Stimulated activated effector memory CD8-positive, alpha-beta T cell treated with anti-CD3 and anti-CD28 coated beads, Interleukin-12 subunit alpha, Interleukin-12 subunit beta, amount 100 ng/mL, for 72 hours (primary cell): ENCODE data around the gene RTKN.
"Not testable (repeated sequence)": the region's sequence is repeated elsewhere in the genome, so short reads cannot be mapped to it uniquely, and the experiment has no call there.

ENCODE experiments used
- ATAC-seq: fragments of 150-1000 bp; cut with Tn5 transposase; 2 replicates; pipeline ENCODE4 v1.10.0; 2021
- DNase-seq, 2 donors: peaks; one replicate each; pipeline ENCODE4 v3.0.0; 2021 to 2022; ENCODE audit warnings: low spot score in 2 of 2
- H3K27ac Mint-ChIP-seq: one replicate; pipeline ENCODE4 v1.8.0; 2022; ENCODE audit warnings: mild to moderate bottlenecking, mixed read lengths
- H3K36me3 Mint-ChIP-seq: one replicate; pipeline ENCODE4 v1.8.0; 2022; ENCODE audit warnings: mild to moderate bottlenecking, mixed read lengths
- H3K4me1 Mint-ChIP-seq: one replicate; pipeline ENCODE4 v1.8.0; 2022; ENCODE audit warnings: mixed read lengths
- H3K4me3 Mint-ChIP-seq: one replicate; pipeline ENCODE4 v1.8.0; 2022; ENCODE audit warnings: mild to moderate bottlenecking, mixed read lengths
- H3K9me3 Mint-ChIP-seq: one replicate; pipeline ENCODE4 v1.8.0; 2022; ENCODE audit warnings: mixed read lengths

The RTKN gene

GRCh38 chr2:74471332-74472065 is 29.8 kb upstream of the RTKN start:
- H3K9me3 Mint-ChIP-seq, result no peaks in the 10 kb centered on the region
- peaks cover 56% of the 10 kb centered on the region for H3K36me3 Mint-ChIP-seq
- peaks cover 27% of the 10 kb centered on the region for H3K4me1 Mint-ChIP-seq
- H3K27ac Mint-ChIP-seq, result peak overlapping the region; percentile 97
- ATAC-seq, result peak; percentile 4
- DNase-seq, result no peak
- H3K4me3 Mint-ChIP-seq, result peak overlapping the region; percentile 97

DNA sequence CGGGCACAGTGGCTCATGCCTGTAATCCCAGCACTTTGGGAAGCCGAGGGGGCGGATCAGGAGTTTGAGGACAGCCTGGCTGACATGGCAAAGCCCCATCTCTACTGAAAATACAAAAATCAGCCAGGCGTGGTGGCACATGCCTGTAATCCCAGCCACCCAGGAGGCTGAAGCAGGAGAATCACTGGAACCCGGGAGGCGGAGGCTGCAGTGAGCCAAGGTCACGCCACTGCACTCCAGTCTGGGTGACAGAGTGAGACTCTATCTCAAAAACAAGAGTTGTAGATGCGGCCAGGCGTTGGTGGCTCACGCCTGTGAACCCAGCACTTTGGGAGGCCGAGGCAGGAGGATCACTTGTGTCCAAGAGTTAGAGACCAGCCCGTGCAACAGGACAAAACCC is 29.0 kb upstream of the RTKN start:
- Mint-ChIP-seq H3K4me3 (peak overlapping the region; percentile 97), H3K36me3 (peaks cover 56% of the 10 kb centered on the region), H3K4me1 (peaks cover 27% of the 10 kb centered on the region), H3K27ac (peak overlapping the region; percentile 83)
- ATAC-seq, DNase-seq, H3K9me3 Mint-ChIP-seq: not testable (repeated sequence)

DNA sequence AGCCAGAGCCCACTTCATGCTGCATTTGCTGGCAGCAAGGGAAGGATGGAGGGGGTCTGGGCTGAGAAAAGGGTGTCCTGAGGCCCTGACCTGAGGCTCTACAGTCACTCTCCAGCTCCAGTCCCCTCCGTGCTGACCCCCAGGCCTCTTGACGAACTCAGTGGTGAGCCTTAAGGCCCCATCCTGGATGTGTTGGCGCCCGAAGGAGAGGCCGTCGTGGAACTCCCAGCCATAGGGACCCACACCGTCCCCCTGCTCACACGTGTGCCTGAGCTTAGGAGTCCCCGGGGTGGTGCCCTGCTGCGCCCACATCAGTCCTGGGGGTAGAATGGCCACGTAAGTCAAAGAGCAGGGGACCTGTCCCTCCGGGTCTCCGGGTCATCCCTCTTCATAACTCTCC is 22.7 kb upstream of the RTKN start:
- Mint-ChIP-seq H3K27ac (peak overlapping the region; percentile 98), H3K4me3 (peak overlapping the region; percentile 97), H3K9me3 (no peaks in the 10 kb centered on the region), H3K36me3 (peaks cover 51% of the 10 kb centered on the region), H3K4me1 (peaks cover 25% of the 10 kb centered on the region)
- no peak for ATAC-seq
- no peak for DNase-seq

DNA sequence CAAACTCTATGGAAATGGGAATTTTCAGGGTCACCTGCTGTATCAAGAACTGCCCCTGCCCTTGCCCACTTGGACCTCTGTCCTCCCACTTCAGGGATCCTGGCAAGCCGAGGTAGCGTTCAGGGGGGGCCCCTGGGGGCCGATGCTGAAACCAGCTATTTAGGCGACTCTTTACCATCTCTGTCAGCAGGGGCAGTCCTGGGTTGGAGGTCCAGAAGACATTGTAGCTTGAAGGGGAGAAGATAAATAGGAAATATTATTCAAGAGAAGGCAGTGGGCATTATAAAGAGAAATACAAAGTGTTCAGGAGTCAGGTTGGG is 21.0 kb upstream of the RTKN start:
- peaks cover 68% of the 10 kb centered on the region for H3K36me3 Mint-ChIP-seq
- peak overlapping the region; percentile 97 for H3K4me3 Mint-ChIP-seq
- H3K27ac Mint-ChIP-seq, result peak overlapping the region; percentile 86
- H3K9me3 Mint-ChIP-seq, result no peaks in the 10 kb centered on the region
- DNase-seq, result no peak
- ATAC-seq, result no peak
- H3K4me1 Mint-ChIP-seq, result peaks cover 40% of the 10 kb centered on the region

- H3K9me3 Mint-ChIP-seq, result no peaks in the 10 kb centered on the region
- H3K27ac Mint-ChIP-seq, result peak overlapping the region; percentile 86
- peak overlapping the region; percentile 97 for H3K4me3 Mint-ChIP-seq
- DNase-seq, result no peak
- H3K36me3 Mint-ChIP-seq, result peaks cover 73% of the 10 kb centered on the region
- ATAC-seq, result no peak
- peaks cover 45% of the 10 kb centered on the region for H3K4me1 Mint-ChIP-seq
Measured at GRCh38 chr2:74462054-74462785, 20.5 kb upstream of the RTKN start.

DNA sequence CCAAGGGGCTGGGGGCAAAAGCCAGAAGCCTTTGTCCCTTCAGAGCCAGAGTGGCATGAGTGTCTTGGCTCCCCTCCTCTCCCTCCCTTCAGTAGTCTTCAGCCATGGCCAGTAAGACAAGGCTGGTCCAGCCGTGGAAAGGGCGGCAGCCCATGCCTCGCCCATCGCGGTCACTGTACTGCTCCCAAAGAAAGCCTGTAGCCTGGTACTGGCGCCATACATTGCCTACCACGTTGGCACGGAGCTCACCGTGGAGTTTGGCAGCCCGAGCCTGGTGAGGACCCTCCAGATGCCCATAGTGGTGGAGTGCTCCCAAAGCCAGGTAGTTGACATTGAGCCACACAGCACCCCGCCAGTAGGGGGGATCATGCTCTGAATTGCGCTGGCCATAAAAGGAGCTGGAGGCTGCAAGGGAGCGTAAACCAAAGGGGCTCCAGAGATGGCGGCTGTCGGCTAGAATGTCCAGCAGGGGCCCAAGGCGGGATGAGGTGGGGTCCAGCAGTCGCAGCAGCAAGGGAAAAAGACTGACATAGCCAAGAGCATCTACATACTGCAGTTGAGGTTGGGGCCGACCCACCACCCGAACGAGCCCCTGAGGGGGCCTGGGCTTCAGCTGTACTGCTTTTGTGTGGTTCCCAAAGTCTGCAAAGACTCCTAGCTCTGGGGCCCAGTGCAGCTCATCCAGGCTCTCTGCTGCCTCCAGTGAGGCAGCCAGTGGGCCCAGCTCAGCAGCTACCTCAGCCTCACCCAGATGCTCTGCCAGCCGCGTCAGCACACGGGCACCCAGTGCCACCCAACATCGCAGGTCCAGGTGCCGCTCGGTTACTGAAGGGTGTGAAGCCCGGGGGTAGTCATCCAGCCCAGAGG is 19.7 kb upstream of the RTKN start:
- Mint-ChIP-seq H3K4me3 (no peak overlapping the region), H3K36me3 (peaks cover 81% of the 10 kb centered on the region), H3K4me1 (peaks cover 53% of the 10 kb centered on the region), H3K9me3 (no peaks in the 10 kb centered on the region), H3K27ac (no peak overlapping the region)
- no peak for DNase-seq
- no peak for ATAC-seq

- H3K9me3 Mint-ChIP-seq, DNase-seq, ATAC-seq: not testable (repeated sequence)
- H3K36me3 Mint-ChIP-seq, result peaks cover 91% of the 10 kb centered on the region
- H3K27ac Mint-ChIP-seq, result peak overlapping the region; percentile 97
- H3K4me3 Mint-ChIP-seq, result peak overlapping the region; percentile 98
- H3K4me1 Mint-ChIP-seq, result peaks cover 66% of the 10 kb centered on the region
Measured at GRCh38 chr2:74460187-74460586, 18.4 kb upstream of the RTKN start.

DNA sequence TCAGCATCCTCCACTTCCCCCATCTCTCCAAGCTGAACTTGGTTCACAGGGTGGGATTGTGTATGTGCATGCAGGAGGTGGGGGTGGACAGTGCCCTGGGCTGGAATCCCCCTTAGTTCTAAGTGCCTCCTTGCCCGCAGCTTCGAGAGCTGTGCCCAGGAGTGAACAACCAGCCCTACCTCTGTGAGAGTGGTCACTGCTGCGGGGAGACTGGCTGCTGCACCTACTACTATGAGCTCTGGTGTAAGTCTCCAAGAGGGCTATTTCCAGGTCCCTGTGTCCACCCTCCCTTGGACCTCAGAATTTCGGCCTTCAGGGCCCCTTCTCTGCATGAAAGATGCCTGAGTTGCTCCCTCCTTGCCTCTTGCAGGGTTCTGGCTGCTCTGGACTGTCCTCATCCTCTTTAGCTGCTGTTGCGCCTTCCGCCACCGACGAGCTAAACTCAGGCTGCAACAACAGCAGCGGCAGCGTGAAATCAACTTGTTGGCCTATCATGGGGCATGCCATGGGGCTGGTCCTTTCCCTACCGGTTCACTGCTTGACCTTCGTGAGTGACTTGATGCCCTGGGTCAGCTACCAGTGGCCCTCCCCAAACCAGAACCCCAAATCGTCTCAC is 17.9 kb upstream of the RTKN start:
- peak overlapping the region; percentile 97 for H3K27ac Mint-ChIP-seq
- H3K9me3 Mint-ChIP-seq, DNase-seq: not testable (repeated sequence)

GRCh38 chr2:74458938-74459363 is 17.2 kb upstream of the RTKN start:
- peaks cover 76% of the 10 kb centered on the region for H3K4me1 Mint-ChIP-seq
- H3K9me3 Mint-ChIP-seq, result no peaks in the 10 kb centered on the region
- DNase-seq, result no peak
- peak overlapping the region; percentile 98 for H3K4me3 Mint-ChIP-seq
- peak overlapping the region; percentile 97 for H3K27ac Mint-ChIP-seq
- H3K36me3 Mint-ChIP-seq, result peaks cover 94% of the 10 kb centered on the region
- ATAC-seq, result no peak

More for the DNA sequence above, 17.9 kb upstream of the RTKN start:
- Mint-ChIP-seq H3K36me3 (peaks cover 91% of the 10 kb centered on the region), H3K4me3 (peak overlapping the region; percentile 98), H3K4me1 (peaks cover 71% of the 10 kb centered on the region)
- ATAC-seq, result not testable (repeated sequence)

GRCh38 chr2:74458132-74458937 is 16.6 kb upstream of the RTKN start, which contains the start of gene WBP1:
TSS of gene WBP1 (plus strand) at chr2:74458438. CDS start at chr2:74458603, 165 bp downstream.
- peaks cover 76% of the 10 kb centered on the region for H3K4me1 Mint-ChIP-seq
- H3K27ac Mint-ChIP-seq, result peak within 1 kb of the TSS; percentile 97
- peak; percentile 88 to 99 for DNase-seq
- H3K36me3 Mint-ChIP-seq, result peaks cover 89% of the 10 kb centered on the region
- H3K9me3 Mint-ChIP-seq, result no peaks in the 10 kb centered on the region
- H3K4me3 Mint-ChIP-seq, result peak within 1 kb of the TSS; percentile 98
- peak; percentile 89 for ATAC-seq

GRCh38 chr2:74457549-74458131 is 15.9 kb upstream of the RTKN start:
- Mint-ChIP-seq H3K4me1 (peaks cover 76% of the 10 kb centered on the region), H3K27ac (peak overlapping the region; percentile 97), H3K4me3 (peak overlapping the region; percentile 98), H3K36me3 (peaks cover 83% of the 10 kb centered on the region), H3K9me3 (no peaks in the 10 kb centered on the region)
- DNase-seq (peak; percentile 79 to 93), ATAC-seq (peak; percentile 61)

- H3K4me1 Mint-ChIP-seq, result peaks cover 78% of the 10 kb centered on the region
Measured at GRCh38 chr2:74457129-74457548, 15.4 kb upstream of the RTKN start.

DNA sequence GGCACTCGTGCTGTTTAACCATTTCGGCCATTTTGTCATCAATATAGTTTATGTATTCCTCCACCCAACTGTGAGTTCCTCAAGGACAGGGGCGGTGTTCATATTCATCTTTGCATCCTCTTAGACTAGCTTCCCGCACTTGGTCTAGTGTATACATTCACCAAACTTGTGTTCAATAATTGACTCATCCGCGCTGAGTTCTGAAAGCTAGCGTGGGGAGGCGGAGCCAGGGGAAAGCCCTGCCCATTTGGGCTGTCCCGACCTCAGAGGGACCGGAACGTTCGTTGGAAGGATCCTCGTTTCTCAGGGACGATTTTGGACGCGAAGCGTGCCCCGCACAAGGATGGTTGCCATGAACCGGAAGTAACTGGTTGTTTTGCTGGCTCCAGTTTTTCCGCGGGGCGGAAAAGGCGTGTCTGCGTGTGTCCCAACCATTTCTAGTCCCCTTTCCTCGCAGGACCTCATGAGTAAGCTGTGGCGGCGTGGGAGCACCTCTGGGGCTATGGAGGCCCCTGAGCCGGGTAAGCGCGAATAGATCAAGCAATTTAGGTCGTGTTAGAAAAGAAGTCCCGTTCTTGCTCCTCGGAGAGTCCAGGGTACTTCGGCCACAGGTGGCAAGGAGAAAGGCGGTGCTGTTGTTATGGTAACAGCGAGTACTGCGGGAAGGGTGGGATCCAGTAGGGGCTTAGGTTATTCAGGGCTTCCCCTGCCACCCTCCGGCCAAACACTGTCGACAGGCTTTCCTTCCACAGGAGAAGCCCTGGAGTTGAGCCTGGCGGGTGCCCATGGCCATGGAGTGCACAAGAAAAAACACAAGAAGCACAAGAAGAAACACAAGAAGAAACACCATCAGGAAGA is 13.1 kb upstream of the RTKN start, which contains the start of gene INO80B:
Gene INO80B, plus strand, starts transcription at position 434 of the 858 bp plus-strand sequence. Its CDS starts 30 bp downstream, at position 464.
- Mint-ChIP-seq H3K9me3 (no peaks in the 10 kb centered on the region), H3K36me3 (peaks cover 56% of the 10 kb centered on the region), H3K4me3 (peak within 1 kb of the TSS; percentile 98), H3K27ac (peak within 1 kb of the TSS; percentile 97), H3K4me1 (peaks cover 70% of the 10 kb centered on the region)
- ATAC-seq, result peak; percentile 71
- peak; percentile 98 to 100 for DNase-seq

More at GRCh38 chr2:74457129-74457548, 15.4 kb upstream of the RTKN start:
- Mint-ChIP-seq H3K27ac (peak overlapping the region; percentile 97), H3K9me3 (no peaks in the 10 kb centered on the region), H3K36me3 (peaks cover 78% of the 10 kb centered on the region), H3K4me3 (peak overlapping the region; percentile 98)
- ATAC-seq (no peak), DNase-seq (peak in 1 of 2 donors; percentile 74)
